Neuronal stem cell (in vitro differentiated cells): Measurements from ENCODE around the gene EPHA6.
"Not testable (repeated sequence)": the region's sequence is repeated elsewhere in the genome, so short reads cannot be mapped to it uniquely, and the experiment has no call there.

Source experiments
- DNase-seq: peaks from one replicate; pipeline ENCODE4 v3.0.0-alpha.2; 2013; ENCODE audit warnings: low spot score
- H2AFZ ChIP-seq: one replicate; pipeline ENCODE4 v1.6.1; 2013; ENCODE audit warnings: mild to moderate bottlenecking, low read length, inconsistent platforms
- H2AK5ac ChIP-seq: 2 replicates; pipeline ENCODE4 v1.6.1; 2013; ENCODE audit warnings: low read depth, mild to moderate bottlenecking, inconsistent platforms, low read length, moderate library complexity, mixed read lengths
- H2BK120ac ChIP-seq: 2 replicates; pipeline ENCODE4 v1.6.1; 2013; ENCODE audit warnings: low read depth, mild to moderate bottlenecking, inconsistent platforms, low read length, moderate library complexity, mixed read lengths
- H2BK12ac ChIP-seq: one replicate; pipeline ENCODE4 v1.6.1; 2013; ENCODE audit warnings: low read length, inconsistent platforms
- H2BK15ac ChIP-seq: 2 replicates; pipeline ENCODE4 v1.6.1; 2013; ENCODE audit warnings: mild to moderate bottlenecking, low read length, inconsistent platforms, mixed read lengths
- H2BK5ac ChIP-seq: one replicate; pipeline ENCODE4 v1.6.1; 2013; ENCODE audit warnings: inconsistent platforms, mild to moderate bottlenecking, low read length, moderate library complexity
- H3K14ac ChIP-seq: one replicate; pipeline ENCODE4 v1.6.1; 2013; ENCODE audit warnings: low read length, inconsistent platforms
- H3K18ac ChIP-seq: 2 replicates; pipeline ENCODE4 v1.6.1; 2013; ENCODE audit warnings: low read length, inconsistent platforms
- H3K23ac ChIP-seq: 2 replicates; pipeline ENCODE4 v1.6.1; 2013; ENCODE audit warnings: low read depth, mild to moderate bottlenecking, mixed read lengths, low read length, inconsistent platforms; ENCODE audit not compliant: poor library complexity
- H3K27ac ChIP-seq: replicated peaks from 3 replicates; pipeline ENCODE4 v1.5.1; 2013; ENCODE audit warnings: low read length, inconsistent platforms
- H3K27me3 ChIP-seq, 3 experiments: 2 replicates each; pipeline ENCODE4 v1.6.1; 2013; ENCODE audit warnings: low read length in 3 of 3, mild to moderate bottlenecking in 2 of 3, inconsistent platforms in 1 of 3, low read depth in 1 of 3, mixed read lengths in 1 of 3, moderate library complexity in 1 of 3; ENCODE audit not compliant: control insufficient read depth in 3 of 3, insufficient read depth in 3 of 3
- H3K36me3 ChIP-seq, 2 donors: replicated peaks in 1 of 2; 2 replicates each; pipeline ENCODE4 v1.6.1; 2013; ENCODE audit warnings: low read length in 2 of 2; ENCODE audit not compliant: control insufficient read depth in 2 of 2, insufficient read depth in 2 of 2
- H3K4ac ChIP-seq: 2 replicates; pipeline ENCODE4 v1.6.1; 2013; ENCODE audit warnings: inconsistent platforms, mild to moderate bottlenecking, low read length, moderate library complexity
- H3K4me1 ChIP-seq, 2 donors: 1 replicate in 1 of 2; 2 replicates in 1 of 2; pipeline ENCODE4 v1.6.1; 2013; ENCODE audit warnings: low read length in 2 of 2, low read depth in 1 of 2; ENCODE audit not compliant: control insufficient read depth in 2 of 2, insufficient read depth in 1 of 2
- H3K4me2 ChIP-seq: one replicate; pipeline ENCODE4 v1.6.1; 2013; ENCODE audit warnings: mild to moderate bottlenecking, low read length, inconsistent platforms; ENCODE audit not compliant: insufficient read depth, poor library complexity, severe bottlenecking
- H3K4me3 ChIP-seq, 2 donors: 2 replicates each; pipeline ENCODE4 v1.5.1; 2013; ENCODE audit warnings: low read length in 2 of 2, mild to moderate bottlenecking in 2 of 2, inconsistent platforms in 1 of 2, moderate library complexity in 1 of 2
- H3K79me1 ChIP-seq: one replicate; pipeline ENCODE4 v1.6.1; 2013; ENCODE audit warnings: low read depth, mild to moderate bottlenecking, inconsistent platforms, low read length, moderate library complexity
- H3K9ac ChIP-seq: one replicate; pipeline ENCODE4 v1.6.1; 2013; ENCODE audit warnings: mild to moderate bottlenecking, low read depth, low read length, inconsistent platforms; ENCODE audit not compliant: poor library complexity
- H3K9me3 ChIP-seq, 2 donors: replicated peaks in 1 of 2; 2 replicates each; pipeline versions ENCODE3 to v1.6.1; 2013; ENCODE audit warnings: low read length in 2 of 2, mild to moderate bottlenecking in 2 of 2, inconsistent platforms in 1 of 2, low read depth in 1 of 2, mixed read lengths in 1 of 2, moderate library complexity in 1 of 2; ENCODE audit not compliant: control insufficient read depth in 2 of 2, insufficient read depth in 1 of 2
- H4K8ac ChIP-seq: one replicate; pipeline ENCODE4 v1.6.1; 2013; ENCODE audit warnings: low read depth, mild to moderate bottlenecking, inconsistent platforms, low read length, moderate library complexity
- H4K91ac ChIP-seq: one replicate; pipeline ENCODE4 v1.6.1; 2013; ENCODE audit warnings: low read length, low read depth, mild to moderate bottlenecking, inconsistent platforms; ENCODE audit not compliant: poor library complexity
- whole genome bisulfite sequencing, 2 donors: extraction: QIAGEN DNeasy Blood & Tissue Kit; methylation state at CpG; one replicate each; pipeline ENCODE4 v1.1.7; 2013; ENCODE audit warnings: missing lambda C conversion rate in 2 of 2, mixed read lengths in 1 of 2; ENCODE audit not compliant: insufficient read length in 2 of 2, insufficient replicate concordance in 1 of 2; ENCODE audit errors: extremely low coverage in 2 of 2; 5-methylcytosine and 5-hydroxymethylcytosine counted together

Gene EPHA6

GRCh38 chr3:97470481-97470880, 656.1 kb downstream of the EPHA6 start:
- Histone ChIP-seq H2AK5ac (no peak overlapping the region), H4K8ac (no peak overlapping the region), H3K14ac (no peak overlapping the region), H3K4me3 (no peak overlapping the region), H2BK120ac (no peak overlapping the region), H2BK12ac (no peak overlapping the region), H3K18ac (no peak overlapping the region), H3K9ac (no peak overlapping the region), H3K79me1 (no peaks in the 10 kb centered on the region), H3K4me2 (no peak overlapping the region), H3K36me3 (no peaks in the 10 kb centered on the region), H4K91ac (no peak overlapping the region), H2BK5ac (no peak overlapping the region), H3K23ac (no peak overlapping the region), H2AFZ (no peak overlapping the region), H3K27ac (no peak overlapping the region), H3K4ac (no peak overlapping the region), H2BK15ac (no peak overlapping the region), H3K4me1 (no peaks in the 10 kb centered on the region), H3K27me3 (no peaks in the 10 kb centered on the region), H3K9me3 (no peaks in the 10 kb centered on the region)
- no peak for DNase-seq
- no CpG with 5 or more reads among the region's 2 CpGs for WGBS, 2 donors

GRCh38 chr3:97479740-97480139, 665.3 kb downstream of the EPHA6 start:
- Histone ChIP-seq H2AFZ (no peak overlapping the region), H3K4me3 (no peak overlapping the region), H2BK15ac (no peak overlapping the region), H3K27me3 (no peaks in the 10 kb centered on the region), H3K4me2 (no peak overlapping the region), H3K79me1 (no peaks in the 10 kb centered on the region), H2BK120ac (no peak overlapping the region), H3K9me3 (no peaks in the 10 kb centered on the region), H2BK12ac (no peak overlapping the region), H2BK5ac (no peak overlapping the region), H2AK5ac (no peak overlapping the region), H4K91ac (no peak overlapping the region), H3K18ac (no peak overlapping the region), H3K9ac (no peak overlapping the region), H3K27ac (no peak overlapping the region), H3K14ac (no peak overlapping the region), H3K23ac (no peak overlapping the region), H3K36me3 (no peaks in the 10 kb centered on the region), H3K4me1 (no peaks in the 10 kb centered on the region), H4K8ac (no peak overlapping the region), H3K4ac (no peak overlapping the region)
- no peak for DNase-seq

- H2BK120ac ChIP-seq, H3K4me3 ChIP-seq, H4K91ac ChIP-seq, H2AK5ac ChIP-seq, H3K27ac ChIP-seq, H3K4ac ChIP-seq, H3K9ac ChIP-seq, H3K79me1 ChIP-seq, H3K36me3 ChIP-seq, H2BK15ac ChIP-seq, H3K4me1 ChIP-seq, H3K27me3 ChIP-seq, H2AFZ ChIP-seq, H2BK12ac ChIP-seq, H4K8ac ChIP-seq, H3K18ac ChIP-seq, H3K14ac ChIP-seq, H3K9me3 ChIP-seq, H2BK5ac ChIP-seq, H3K23ac ChIP-seq, H3K4me2 ChIP-seq, DNase-seq: not testable (repeated sequence)
- WGBS, 2 donors, result no CpG with 5 or more reads among the region's 29 CpGs
These were observed 666.4 kb downstream of the EPHA6 start for GRCh38 chr3:97480696-97481289.

GRCh38 chr3:97481416-97481815, 667.0 kb downstream of the EPHA6 start:
- Histone ChIP-seq H3K4me1 (no peaks in the 10 kb centered on the region), H3K9ac (no peak overlapping the region), H3K4me3 (no peak overlapping the region), H2AFZ (no peak overlapping the region), H3K9me3 (no peaks in the 10 kb centered on the region), H3K4ac (no peak overlapping the region), H3K18ac (no peak overlapping the region), H3K27ac (no peak overlapping the region), H4K91ac (no peak overlapping the region), H2BK15ac (no peak overlapping the region), H2BK12ac (no peak overlapping the region), H2BK120ac (no peak overlapping the region), H2BK5ac (no peak overlapping the region), H4K8ac (no peak overlapping the region), H3K14ac (no peak overlapping the region), H3K36me3 (no peaks in the 10 kb centered on the region), H3K79me1 (no peaks in the 10 kb centered on the region), H3K4me2 (no peak overlapping the region), H2AK5ac (no peak overlapping the region), H3K23ac (no peak overlapping the region), H3K27me3 (no peaks in the 10 kb centered on the region)
- WGBS, 2 donors, result no CpG with 5 or more reads among the region's 26 CpGs
- DNase-seq, result no peak
